ENCODE measurements around the gene TOX3.

The TOX3 gene

GRCh38 chr16:52563767-52564611 is 17.0 kb upstream of the TOX3 start:
- Histone ChIP-seq H3K27me3 (ENCODE audit: control insufficient read depth in 2 of 2, insufficient read depth in 2 of 2, low read length in 2 of 2) (no peaks in the 10 kb centered on the region), H3K9ac (ENCODE audit: low read depth in 1 of 2, low read length in 2 of 2) (peak overlapping the region in 1 of 2 donors; percentile 1), H3K27ac (ENCODE audit: low read depth in 2 of 2, low read length in 2 of 2) (peak overlapping the region; percentile 87 to 89), H3K36me3 (ENCODE audit: control insufficient read depth in 2 of 2, insufficient read depth in 2 of 2, low read length in 2 of 2) (no peaks in the 10 kb centered on the region), H3K4me3 (ENCODE audit: low read length in 2 of 2) (no peak overlapping the region), H3K9me3 (ENCODE audit: control insufficient read depth in 2 of 2, low read length in 2 of 2) (no peaks in the 10 kb centered on the region), H3K4me1 (ENCODE audit: control insufficient read depth in 2 of 2, insufficient read depth in 2 of 2, low read length in 2 of 2) (peaks cover 30 to 65% of the 10 kb centered on the region in 2 donors)

GRCh38 chr16:52562770-52563169 is 15.8 kb upstream of the TOX3 start:
- peak overlapping the region; percentile 5 to 36 for H3K4me3 ChIP-seq (ENCODE audit: low read length in 2 of 2)
- H3K9me3 ChIP-seq (ENCODE audit: control insufficient read depth in 2 of 2, low read length in 2 of 2): no peaks in the 10 kb centered on the region
- peaks cover 30 to 70% of the 10 kb centered on the region in 2 donors for H3K4me1 ChIP-seq (ENCODE audit: control insufficient read depth in 2 of 2, insufficient read depth in 2 of 2, low read length in 2 of 2)
- H3K27me3 ChIP-seq (ENCODE audit: control insufficient read depth in 2 of 2, insufficient read depth in 2 of 2, low read length in 2 of 2): no peaks in the 10 kb centered on the region
- peak overlapping the region; percentile 89 to 97 for H3K27ac ChIP-seq (ENCODE audit: low read depth in 2 of 2, low read length in 2 of 2)
- H3K9ac ChIP-seq (ENCODE audit: low read depth in 1 of 2, low read length in 2 of 2): peak overlapping the region; percentile 5 to 61
- no peaks in the 10 kb centered on the region for H3K36me3 ChIP-seq (ENCODE audit: control insufficient read depth in 2 of 2, insufficient read depth in 2 of 2, low read length in 2 of 2)

GRCh38 chr16:52561910-52562741 is 15.2 kb upstream of the TOX3 start:
- Histone ChIP-seq H3K4me1 (ENCODE audit: control insufficient read depth in 2 of 2, insufficient read depth in 2 of 2, low read length in 2 of 2) (peaks cover 33 to 74% of the 10 kb centered on the region in 2 donors), H3K9ac (ENCODE audit: low read depth in 1 of 2, low read length in 2 of 2) (peak overlapping the region; percentile 61 to 63), H3K4me3 (ENCODE audit: low read length in 2 of 2) (peak overlapping the region; percentile 36 to 45), H3K9me3 (ENCODE audit: control insufficient read depth in 2 of 2, low read length in 2 of 2) (no peaks in the 10 kb centered on the region), H3K36me3 (ENCODE audit: control insufficient read depth in 2 of 2, insufficient read depth in 2 of 2, low read length in 2 of 2) (no peaks in the 10 kb centered on the region), H3K27ac (ENCODE audit: low read depth in 2 of 2, low read length in 2 of 2) (peak overlapping the region; percentile 89 to 97), H3K27me3 (ENCODE audit: control insufficient read depth in 2 of 2, insufficient read depth in 2 of 2, low read length in 2 of 2) (no peaks in the 10 kb centered on the region)

- Histone ChIP-seq H3K36me3 (ENCODE audit: control insufficient read depth in 2 of 2, insufficient read depth in 2 of 2, low read length in 2 of 2) (no peaks in the 10 kb centered on the region), H3K4me1 (ENCODE audit: control insufficient read depth in 2 of 2, insufficient read depth in 2 of 2, low read length in 2 of 2) (peaks cover 24 to 55% of the 10 kb centered on the region in 2 donors), H3K27ac (ENCODE audit: low read depth in 2 of 2, low read length in 2 of 2) (peak overlapping the region; percentile 52 to 97), H3K4me3 (ENCODE audit: low read length in 2 of 2) (no peak overlapping the region), H3K9me3 (ENCODE audit: control insufficient read depth in 2 of 2, low read length in 2 of 2) (no peaks in the 10 kb centered on the region), H3K9ac (ENCODE audit: low read depth in 1 of 2, low read length in 2 of 2) (no peak overlapping the region), H3K27me3 (ENCODE audit: control insufficient read depth in 2 of 2, insufficient read depth in 2 of 2, low read length in 2 of 2) (no peaks in the 10 kb centered on the region)
These were observed 11.5 kb upstream of the TOX3 start for GRCh38 chr16:52558448-52558847.

GRCh38 chr16:52557236-52557635 is 10.3 kb upstream of the TOX3 start:
- H3K36me3 ChIP-seq (ENCODE audit: control insufficient read depth in 2 of 2, insufficient read depth in 2 of 2, low read length in 2 of 2): no peaks in the 10 kb centered on the region
- H3K9me3 ChIP-seq (ENCODE audit: control insufficient read depth in 2 of 2, low read length in 2 of 2): no peaks in the 10 kb centered on the region
- peak overlapping the region; percentile 85 to 97 for H3K27ac ChIP-seq (ENCODE audit: low read depth in 2 of 2, low read length in 2 of 2)
- H3K27me3 ChIP-seq (ENCODE audit: control insufficient read depth in 2 of 2, insufficient read depth in 2 of 2, low read length in 2 of 2): no peaks in the 10 kb centered on the region
- H3K4me1 ChIP-seq (ENCODE audit: control insufficient read depth in 2 of 2, insufficient read depth in 2 of 2, low read length in 2 of 2): peaks cover 20 to 54% of the 10 kb centered on the region in 2 donors
- H3K4me3 ChIP-seq (ENCODE audit: low read length in 2 of 2): peak overlapping the region; percentile 33 to 37
- peak overlapping the region; percentile 28 to 62 for H3K9ac ChIP-seq (ENCODE audit: low read depth in 1 of 2, low read length in 2 of 2)

- Histone ChIP-seq H3K27ac (ENCODE audit: low read depth in 2 of 2, low read length in 2 of 2) (no peak overlapping the region), H3K27me3 (ENCODE audit: control insufficient read depth in 2 of 2, insufficient read depth in 2 of 2, low read length in 2 of 2) (no peaks in the 10 kb centered on the region), H3K4me3 (ENCODE audit: low read length in 2 of 2) (no peak overlapping the region), H3K9me3 (ENCODE audit: control insufficient read depth in 2 of 2, low read length in 2 of 2) (no peaks in the 10 kb centered on the region), H3K36me3 (ENCODE audit: control insufficient read depth in 2 of 2, insufficient read depth in 2 of 2, low read length in 2 of 2) (no peaks in the 10 kb centered on the region), H3K4me1 (ENCODE audit: control insufficient read depth in 2 of 2, insufficient read depth in 2 of 2, low read length in 2 of 2) (peaks cover 12 to 44% of the 10 kb centered on the region in 2 donors), H3K9ac (ENCODE audit: low read depth in 1 of 2, low read length in 2 of 2) (no peak overlapping the region)
These were observed 9.1 kb upstream of the TOX3 start for GRCh38 chr16:52556083-52556482.

- Histone ChIP-seq H3K36me3 (ENCODE audit: control insufficient read depth in 2 of 2, insufficient read depth in 2 of 2, low read length in 2 of 2) (no peaks in the 10 kb centered on the region), H3K4me3 (ENCODE audit: low read length in 2 of 2) (no peak overlapping the region), H3K9me3 (ENCODE audit: control insufficient read depth in 2 of 2, low read length in 2 of 2) (no peaks in the 10 kb centered on the region), H3K4me1 (ENCODE audit: control insufficient read depth in 2 of 2, insufficient read depth in 2 of 2, low read length in 2 of 2) (peaks cover 9 to 39% of the 10 kb centered on the region in 2 donors), H3K27me3 (ENCODE audit: control insufficient read depth in 2 of 2, insufficient read depth in 2 of 2, low read length in 2 of 2) (no peaks in the 10 kb centered on the region), H3K9ac (ENCODE audit: low read depth in 1 of 2, low read length in 2 of 2) (no peak overlapping the region), H3K27ac (ENCODE audit: low read depth in 2 of 2, low read length in 2 of 2) (no peak overlapping the region)
These were observed 8.6 kb upstream of the TOX3 start for GRCh38 chr16:52555572-52555971.

- Histone ChIP-seq H3K36me3 (ENCODE audit: control insufficient read depth in 2 of 2, insufficient read depth in 2 of 2, low read length in 2 of 2) (no peaks in the 10 kb centered on the region), H3K9ac (ENCODE audit: low read depth in 1 of 2, low read length in 2 of 2) (no peak overlapping the region), H3K27ac (ENCODE audit: low read depth in 2 of 2, low read length in 2 of 2) (no peak overlapping the region), H3K4me3 (ENCODE audit: low read length in 2 of 2) (no peak overlapping the region), H3K9me3 (ENCODE audit: control insufficient read depth in 2 of 2, low read length in 2 of 2) (no peaks in the 10 kb centered on the region), H3K4me1 (ENCODE audit: control insufficient read depth in 2 of 2, insufficient read depth in 2 of 2, low read length in 2 of 2) (peaks cover 3 to 29% of the 10 kb centered on the region in 2 donors), H3K27me3 (ENCODE audit: control insufficient read depth in 2 of 2, insufficient read depth in 2 of 2, low read length in 2 of 2) (no peaks in the 10 kb centered on the region)
These were observed 7.4 kb upstream of the TOX3 start for GRCh38 chr16:52554334-52554733.

GRCh38 chr16:52553322-52553721 is 6.4 kb upstream of the TOX3 start:
- Histone ChIP-seq H3K4me3 (ENCODE audit: low read length in 2 of 2) (no peak overlapping the region), H3K27ac (ENCODE audit: low read depth in 2 of 2, low read length in 2 of 2) (no peak overlapping the region), H3K36me3 (ENCODE audit: control insufficient read depth in 2 of 2, insufficient read depth in 2 of 2, low read length in 2 of 2) (no peaks in the 10 kb centered on the region), H3K9ac (ENCODE audit: low read depth in 1 of 2, low read length in 2 of 2) (no peak overlapping the region), H3K9me3 (ENCODE audit: control insufficient read depth in 2 of 2, low read length in 2 of 2) (no peaks in the 10 kb centered on the region), H3K4me1 (ENCODE audit: control insufficient read depth in 2 of 2, insufficient read depth in 2 of 2, low read length in 2 of 2) (peaks cover 3 to 27% of the 10 kb centered on the region in 2 donors), H3K27me3 (ENCODE audit: control insufficient read depth in 2 of 2, insufficient read depth in 2 of 2, low read length in 2 of 2) (no peaks in the 10 kb centered on the region)

- no peak overlapping the region for H3K27ac ChIP-seq (ENCODE audit: low read depth in 2 of 2, low read length in 2 of 2)
- peaks cover 7 to 30% of the 10 kb centered on the region in 2 donors for H3K4me1 ChIP-seq (ENCODE audit: control insufficient read depth in 2 of 2, insufficient read depth in 2 of 2, low read length in 2 of 2)
- no peak overlapping the region for H3K9ac ChIP-seq (ENCODE audit: low read depth in 1 of 2, low read length in 2 of 2)
- no peaks in the 10 kb centered on the region for H3K9me3 ChIP-seq (ENCODE audit: control insufficient read depth in 2 of 2, low read length in 2 of 2)
- no peak overlapping the region for H3K4me3 ChIP-seq (ENCODE audit: low read length in 2 of 2)
- no peaks in the 10 kb centered on the region for H3K27me3 ChIP-seq (ENCODE audit: control insufficient read depth in 2 of 2, insufficient read depth in 2 of 2, low read length in 2 of 2)
- no peaks in the 10 kb centered on the region for H3K36me3 ChIP-seq (ENCODE audit: control insufficient read depth in 2 of 2, insufficient read depth in 2 of 2, low read length in 2 of 2)
These were observed 5.7 kb upstream of the TOX3 start for GRCh38 chr16:52552643-52553042.

Measured in mucosa of rectum (tissue), 2 donors.